MM.1S (cell line): Measurements from ENCODE around the gene MSI2.

Experiments used
- DNase-seq: peaks from one replicate; pipeline ENCODE4 v3.0.0-alpha.2; 2015
- H2AFZ ChIP-seq: fragments of 300-600 bp; sonication (generic); 2 replicates; pipeline ENCODE4 v1.6.0; 2016; ENCODE audit warnings: antibody characterized with exemption, low read length
- H3F3A ChIP-seq: fragments of 300-600 bp; sonication (generic); 2 replicates; pipeline ENCODE4 v1.6.1; 2016; ENCODE audit warnings: mild to moderate bottlenecking, antibody characterized with exemption, low read length, moderate library complexity, mixed read lengths; ENCODE audit not compliant: insufficient read depth
- H3K27ac ChIP-seq: fragments of 300-600 bp; sonication (generic); 2 replicates; pipeline ENCODE4 v1.5.1; 2016; ENCODE audit warnings: mild to moderate bottlenecking, low read length
- H3K27me3 ChIP-seq: fragments of 300-600 bp; sonication (generic); replicated peaks from 2 replicates; pipeline ENCODE4 v1.6.0; 2016; ENCODE audit warnings: low read length; ENCODE audit not compliant: insufficient read depth
- H3K36me3 ChIP-seq: fragments of 300-600 bp; sonication (generic); replicated peaks from 2 replicates; pipeline ENCODE4 v1.6.1; 2016; ENCODE audit warnings: mild to moderate bottlenecking, low read length, mixed read lengths; ENCODE audit not compliant: insufficient read depth
- H3K4me1 ChIP-seq: fragments of 300-600 bp; sonication (generic); 2 replicates; pipeline ENCODE4 v1.6.1; 2016; ENCODE audit warnings: low read length, mixed read lengths
- H3K4me2 ChIP-seq: fragments of 300-600 bp; sonication (generic); 2 replicates; pipeline ENCODE4 v1.6.0; 2016; ENCODE audit warnings: low read depth, low read length
- H3K4me3 ChIP-seq: fragments of 300-600 bp; sonication (generic); 2 replicates; pipeline ENCODE4 v1.5.1; 2016; ENCODE audit warnings: low read length, mixed read lengths
- H3K79me2 ChIP-seq: fragments of 300-600 bp; sonication (generic); 2 replicates; pipeline ENCODE4 v1.6.1; 2016; ENCODE audit warnings: mixed run types, low read length, mixed read lengths
- H3K9ac ChIP-seq: fragments of 300-600 bp; sonication (generic); 2 replicates; pipeline ENCODE4 v1.6.1; 2016; ENCODE audit warnings: low read length, mixed read lengths
- H3K9me2 ChIP-seq: fragments of 300-600 bp; sonication (generic); replicated peaks from 2 replicates; pipeline ENCODE4 v1.6.1; 2016; ENCODE audit warnings: mild to moderate bottlenecking, low read length, mixed read lengths; ENCODE audit not compliant: insufficient read depth
- H3K9me3 ChIP-seq: fragments of 300-600 bp; sonication (generic); replicated peaks from 2 replicates; pipeline ENCODE4 v1.6.1; 2016; ENCODE audit warnings: mild to moderate bottlenecking, low read length, mixed read lengths; ENCODE audit not compliant: insufficient read depth
- H4K20me1 ChIP-seq: fragments of 300-600 bp; sonication (generic); 2 replicates; pipeline ENCODE4 v1.6.1; 2016; ENCODE audit warnings: mild to moderate bottlenecking, low read length, moderate library complexity, mixed read lengths; ENCODE audit not compliant: insufficient read depth
- CTCF ChIP-seq: fragments of 300-600 bp; sonication (generic); IDR thresholded peaks from 2 replicates; pipeline ENCODE4 v1.5.1; 2016; ENCODE audit warnings: antibody characterized with exemption, low read length, mixed read lengths
- EZH2 ChIP-seq: fragments of 300-600 bp; sonication (generic); optimal IDR thresholded peaks from 2 replicates; pipeline ENCODE3; 2017; ENCODE audit warnings: low read depth, mild to moderate bottlenecking, antibody characterized with exemption, low read length, mixed read lengths
- EZH2phosphoT487 ChIP-seq: fragments of 300-600 bp; sonication (generic); IDR thresholded peaks from 2 replicates; pipeline ENCODE4 v1.6.1; 2018; ENCODE audit warnings: antibody characterized with exemption, low read length

The MSI2 gene

DNA sequence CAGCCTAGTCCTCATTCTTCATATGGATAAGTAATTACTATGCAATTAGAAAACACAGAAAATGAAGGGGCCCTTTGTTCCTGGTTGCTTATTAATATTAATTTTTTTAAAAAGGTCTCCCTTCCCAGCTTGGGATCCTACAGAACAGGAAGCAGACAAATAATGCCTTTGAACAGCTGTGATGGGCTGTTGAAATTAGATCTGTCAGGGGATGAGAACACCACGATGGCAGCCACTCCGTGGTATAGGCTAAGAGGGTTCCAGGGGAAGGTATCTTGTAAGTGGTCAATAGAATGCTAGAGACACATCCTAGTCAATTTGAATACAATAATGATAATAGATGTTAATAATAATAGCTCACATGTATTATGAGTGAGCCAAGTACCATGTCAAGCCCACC, 405.7 kb downstream of the MSI2 start:
- no peak overlapping the region for H3K4me2 ChIP-seq
- H3K36me3 ChIP-seq = no peaks in the 10 kb centered on the region

DNA sequence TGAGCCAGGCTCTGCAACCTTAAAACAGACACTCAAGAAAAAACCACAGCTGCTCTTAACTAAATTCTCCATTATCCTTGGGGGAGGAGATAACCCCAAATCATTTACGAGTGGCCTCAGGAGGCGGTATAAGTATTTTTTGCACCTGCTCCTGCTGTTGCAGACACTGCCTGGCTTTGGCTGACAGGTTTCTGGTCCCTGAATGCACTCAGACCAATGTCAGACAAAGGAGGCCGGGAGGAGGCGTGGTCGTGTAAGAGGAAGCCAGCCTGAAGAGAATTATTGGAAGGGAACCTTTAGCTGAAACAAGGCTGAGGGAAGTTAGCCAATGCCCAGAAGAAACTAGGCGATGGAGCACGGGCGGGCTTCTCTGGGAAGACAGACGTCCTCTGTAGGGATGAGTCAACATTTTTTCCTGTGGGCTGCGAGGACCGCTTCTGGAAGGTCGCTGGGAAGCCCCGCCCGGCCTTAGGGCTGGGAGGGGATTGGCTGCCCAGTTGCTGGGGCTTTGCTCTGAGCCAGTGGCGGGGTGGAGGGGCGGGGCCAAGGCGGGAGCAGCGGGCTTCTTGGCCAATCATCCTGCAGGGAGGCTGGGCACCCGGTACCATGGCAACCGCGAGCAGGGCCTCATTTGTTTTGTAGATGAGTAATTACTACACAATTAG, 406.5 kb downstream of the MSI2 start:
- H3K4me2 ChIP-seq = no peak overlapping the region
- no peak overlapping the region for H3K27ac ChIP-seq
- H3K36me3 ChIP-seq = no peaks in the 10 kb centered on the region
- no peaks in the 10 kb centered on the region for H3K9me2 ChIP-seq
- H3K9ac ChIP-seq = no peak overlapping the region
- TF ChIP-seq CTCF (no peak), EZH2phosphoT487 (no peak), EZH2 (no peak)
- no peaks in the 10 kb centered on the region for H4K20me1 ChIP-seq
- no peak overlapping the region for H2AFZ ChIP-seq
- H3F3A ChIP-seq = no peaks in the 10 kb centered on the region
- H3K27me3 ChIP-seq = no peaks in the 10 kb centered on the region
- no peaks in the 10 kb centered on the region for H3K79me2 ChIP-seq
- DNase-seq = no peak
- H3K9me3 ChIP-seq = no peaks in the 10 kb centered on the region
- no peaks in the 10 kb centered on the region for H3K4me1 ChIP-seq
- H3K4me3 ChIP-seq = no peak overlapping the region

More for the DNA sequence above, 405.7 kb downstream of the MSI2 start:
- Histone ChIP-seq H3K4me3 (no peak overlapping the region), H2AFZ (no peak overlapping the region), H3K27me3 (no peaks in the 10 kb centered on the region), H3K9me2 (no peaks in the 10 kb centered on the region), H3K27ac (no peak overlapping the region), H3F3A (no peaks in the 10 kb centered on the region), H3K9ac (no peak overlapping the region), H3K9me3 (no peaks in the 10 kb centered on the region), H3K79me2 (no peaks in the 10 kb centered on the region), H4K20me1 (no peaks in the 10 kb centered on the region), H3K4me1 (no peaks in the 10 kb centered on the region)
- DNase-seq = no peak
- TF ChIP-seq CTCF = no peak
- no peak for TF ChIP-seq EZH2phosphoT487
- no peak for TF ChIP-seq EZH2

- TF ChIP-seq CTCF (no peak), EZH2 (no peak), EZH2phosphoT487 (no peak)
- H3K9ac ChIP-seq = no peak overlapping the region
- DNase-seq = no peak
- no peaks in the 10 kb centered on the region for H3K9me2 ChIP-seq
- H3K27me3 ChIP-seq = no peaks in the 10 kb centered on the region
- H3K9me3 ChIP-seq = no peaks in the 10 kb centered on the region
- H3K79me2 ChIP-seq = no peaks in the 10 kb centered on the region
- H3K4me3 ChIP-seq = no peak overlapping the region
- no peak overlapping the region for H3K4me2 ChIP-seq
- no peaks in the 10 kb centered on the region for H3K4me1 ChIP-seq
- no peaks in the 10 kb centered on the region for H4K20me1 ChIP-seq
- H2AFZ ChIP-seq = no peak overlapping the region
- no peaks in the 10 kb centered on the region for H3F3A ChIP-seq
- H3K36me3 ChIP-seq = no peaks in the 10 kb centered on the region
- no peak overlapping the region for H3K27ac ChIP-seq
Measured at GRCh38 chr17:57663326-57664070, 407.2 kb downstream of the MSI2 start.
